RPMI8226 (cell line): ENCODE measurements around the gene ANKRD13B.
"Not testable (repeated sequence)": the region's sequence is repeated elsewhere in the genome, so short reads cannot be mapped to it uniquely, and the experiment has no call there.

Source experiments
- DNase-seq: peaks from one replicate; pipeline ENCODE4 v3.0.0-alpha.2; 2015

Gene ANKRD13B

DNA sequence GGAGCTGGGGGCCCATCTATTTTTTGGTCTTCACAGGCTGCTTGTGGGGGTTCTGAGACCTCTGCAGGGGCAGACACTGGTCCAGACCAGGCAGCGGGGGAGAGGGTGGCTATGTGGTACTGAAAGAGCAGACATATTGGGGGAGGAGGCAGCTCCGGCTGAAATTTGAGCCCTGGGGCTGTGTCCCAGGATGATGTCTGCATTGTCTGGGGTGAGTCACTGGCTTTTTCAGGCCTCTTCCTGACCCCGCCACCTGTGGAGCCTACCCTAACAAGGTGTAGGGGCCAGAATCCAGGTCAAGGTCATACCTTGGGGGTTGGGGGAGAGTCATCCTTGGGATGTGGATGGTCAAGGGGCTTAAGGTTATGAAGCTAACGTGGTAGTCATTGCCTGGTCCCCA is 27.3 kb downstream of the ANKRD13B start:
- no peak for DNase-seq

DNA sequence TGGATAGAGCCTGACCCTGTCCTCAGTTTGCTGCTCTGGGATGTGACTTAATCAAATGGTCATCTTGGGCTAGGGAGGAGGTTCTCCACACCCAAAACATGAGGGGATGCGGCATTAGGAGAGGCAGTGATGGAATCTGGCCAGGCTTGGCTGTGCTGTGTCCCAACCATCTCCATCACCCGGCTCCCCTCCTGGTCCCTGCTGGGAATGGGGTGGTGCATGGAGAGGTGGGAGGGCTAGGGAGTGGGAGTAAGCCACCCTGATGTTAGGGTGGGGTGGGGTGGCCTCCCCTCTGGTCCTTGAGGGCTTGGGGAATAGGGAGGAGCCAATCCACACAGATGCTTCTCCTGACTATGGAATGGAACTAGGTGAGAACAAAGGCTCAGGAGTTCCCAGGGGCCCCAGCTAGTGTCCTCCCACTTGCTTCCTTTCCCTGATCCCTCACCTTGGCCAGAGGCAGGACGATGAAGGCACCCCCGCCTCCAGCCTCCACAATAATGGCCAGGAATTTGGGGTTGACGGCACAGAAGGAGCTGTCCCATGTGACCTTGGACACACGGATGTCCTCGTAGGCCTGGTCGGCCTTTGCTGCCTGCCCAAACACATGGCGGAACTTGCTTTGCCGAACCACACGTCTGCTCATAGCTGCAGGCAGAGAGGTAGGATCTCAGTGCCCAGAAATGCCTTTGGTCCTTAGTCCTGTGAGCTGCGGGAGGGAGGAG is 28.0 kb downstream of the ANKRD13B start:
- no peak for DNase-seq

DNA sequence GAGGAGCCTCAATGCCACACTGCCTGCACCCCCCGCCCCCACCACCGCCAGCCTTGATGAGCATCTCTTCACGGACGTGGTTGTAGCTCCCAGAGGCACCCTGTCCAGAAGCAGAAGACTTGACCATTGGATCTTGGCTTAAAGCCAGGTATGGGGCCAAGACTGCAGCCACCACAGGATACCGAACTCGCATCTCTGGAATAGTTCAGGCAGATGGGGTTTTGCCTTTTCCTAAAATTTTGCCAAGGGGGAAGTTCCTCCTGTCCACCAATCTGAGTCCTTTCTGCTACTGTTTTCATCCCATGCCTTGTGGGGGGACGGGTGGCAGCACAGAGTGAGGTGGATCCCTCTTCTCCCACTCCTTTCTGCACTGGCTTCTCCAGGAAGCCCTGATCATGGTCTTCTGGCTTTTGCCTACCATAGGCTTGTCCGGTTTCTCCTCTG is 28.8 kb downstream of the ANKRD13B start:
- DNase-seq = no peak

DNA sequence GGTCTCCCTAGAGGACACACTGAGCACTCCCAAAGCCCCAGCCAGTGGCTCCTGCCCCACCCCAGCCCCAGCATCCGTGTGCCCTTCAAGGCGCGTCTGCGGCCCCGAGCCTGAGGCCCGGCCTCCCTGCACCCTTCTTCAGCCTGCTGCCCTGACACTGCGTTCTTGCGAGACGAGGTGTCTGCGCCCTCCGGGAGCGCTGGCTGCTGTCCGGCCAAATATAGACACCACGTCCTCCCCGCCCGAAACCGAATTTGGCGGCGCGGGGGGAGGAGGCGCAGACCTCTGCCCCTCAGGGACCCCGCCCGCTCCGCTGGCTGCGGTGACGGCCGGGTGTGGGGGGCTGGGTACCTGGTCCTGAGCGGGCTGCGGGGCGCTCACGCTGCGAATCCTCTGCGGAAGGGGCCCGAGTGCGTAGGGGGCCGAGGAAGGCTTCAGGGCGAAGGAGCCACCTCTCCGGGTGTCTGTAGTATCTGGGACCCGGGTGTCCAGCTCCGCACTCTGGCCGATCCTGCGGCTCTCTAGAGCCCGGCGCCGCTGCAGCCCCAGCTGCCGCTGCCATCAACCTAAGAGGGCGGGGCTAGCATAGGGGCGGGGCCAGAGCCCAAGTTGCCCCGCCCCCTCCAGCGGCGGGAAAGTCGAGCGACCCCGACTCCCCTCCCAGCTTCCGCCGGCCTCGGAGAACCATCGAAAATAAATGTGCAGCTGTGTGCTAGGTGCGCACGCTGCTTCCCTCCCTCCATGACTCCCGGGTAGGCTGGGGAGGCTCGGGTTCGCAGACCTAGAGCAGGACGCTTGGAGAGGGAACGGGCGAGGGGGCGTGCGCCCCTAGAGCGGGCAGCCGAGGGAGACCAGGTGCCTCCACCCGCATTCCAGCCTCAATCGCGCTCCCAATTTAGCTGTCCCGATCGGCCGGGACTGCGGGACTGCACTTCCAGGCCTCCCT is 29.7 kb downstream of the ANKRD13B start, which contains the start of gene CORO6:
Gene CORO6 (minus strand): TSS at position 576 of the 946 bp plus-strand sequence. CDS start 1,491 bp downstream, outside the sequence.
- DNase-seq = peak; percentile 52

DNA sequence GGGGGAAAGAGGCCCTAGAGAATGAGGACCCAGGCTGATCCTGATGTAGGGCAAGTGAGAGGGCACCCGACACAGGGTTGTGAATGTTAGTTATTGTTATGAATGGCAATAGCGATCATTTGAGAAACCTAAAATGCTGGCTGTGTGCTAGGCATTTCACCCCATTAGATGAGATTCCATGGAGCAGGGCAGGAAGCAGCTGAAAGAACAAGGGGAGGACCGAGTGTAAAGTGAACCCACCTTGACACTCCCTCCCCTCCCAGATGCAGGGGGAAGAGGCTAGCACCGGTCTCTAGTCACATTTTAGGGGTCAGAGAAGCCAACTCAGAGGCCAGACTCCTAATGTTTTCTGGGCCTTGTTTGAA is 30.3 kb downstream of the ANKRD13B start:
- no peak for DNase-seq

DNA sequence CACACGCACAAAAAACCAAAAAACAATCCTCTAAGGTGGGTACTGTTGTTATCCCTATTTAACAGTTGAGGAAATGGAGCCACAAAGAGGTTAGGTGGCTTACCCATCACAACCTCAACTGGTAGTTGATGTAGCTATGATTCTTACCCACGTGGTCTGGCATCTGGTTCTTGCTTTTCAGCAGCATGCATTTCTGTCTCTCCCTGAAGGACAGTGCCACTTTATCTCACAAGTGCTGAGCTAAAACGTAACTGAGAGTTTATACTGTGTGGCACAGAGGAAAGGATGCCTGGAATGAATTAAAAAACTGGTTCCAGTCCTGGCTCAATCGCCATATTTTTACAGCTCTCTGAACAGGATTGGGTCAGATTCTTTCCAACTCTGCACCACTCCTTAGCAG is 31.7 kb downstream of the ANKRD13B start:
- no peak for DNase-seq

DNA sequence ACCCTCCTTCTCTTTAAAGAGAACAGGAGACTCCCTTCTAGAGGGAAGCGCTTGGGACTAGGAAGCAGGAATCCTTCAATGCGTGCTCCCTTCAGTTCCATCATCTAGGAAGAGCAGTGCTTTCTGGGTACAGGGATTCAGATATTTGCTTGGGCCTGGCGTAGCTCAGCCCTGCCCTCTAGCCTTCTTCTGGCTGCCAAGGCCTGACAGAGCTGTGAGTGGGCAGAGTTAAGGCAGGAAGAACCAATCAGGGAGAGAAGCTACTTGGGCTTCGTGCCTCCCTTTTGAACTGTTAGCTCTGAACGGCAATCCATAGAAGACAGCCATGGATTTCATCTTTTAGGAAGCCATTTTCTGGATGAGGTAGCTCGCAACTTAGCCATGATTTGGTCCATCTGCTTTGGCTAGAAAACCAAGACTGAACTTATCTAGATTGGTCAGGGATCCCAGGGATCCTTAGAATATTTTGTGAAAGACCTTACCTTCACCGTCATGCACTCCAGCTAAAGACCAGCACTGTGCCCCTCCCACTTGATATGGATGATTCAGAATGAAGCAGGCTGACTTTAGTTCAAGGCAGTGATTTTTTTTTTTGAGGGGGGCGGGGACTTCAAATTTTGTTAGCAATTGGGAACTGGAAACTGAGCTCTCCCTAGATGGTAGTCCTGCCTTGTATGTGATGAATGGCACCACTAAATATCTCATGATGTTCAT is 32.3 kb downstream of the ANKRD13B start:
- DNase-seq = no peak

DNA sequence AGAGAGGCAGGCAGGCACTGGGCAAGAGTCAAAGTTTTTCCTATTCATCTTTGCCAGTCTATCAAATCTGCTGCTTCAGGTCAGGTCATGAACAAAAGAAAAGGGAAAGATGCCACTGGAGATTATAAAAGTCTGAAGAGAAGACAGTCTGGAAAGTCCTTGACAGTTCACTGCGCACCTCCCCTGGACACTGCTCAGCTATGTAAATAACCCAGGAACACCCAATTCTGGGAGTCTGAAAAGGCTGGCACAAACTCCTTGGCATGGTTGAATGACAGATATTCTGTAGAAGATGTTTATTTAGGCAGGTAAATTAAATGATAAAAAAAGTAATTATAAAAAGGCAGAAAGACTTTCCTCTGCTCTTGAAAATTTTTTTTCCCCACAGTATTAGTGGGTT is 35.0 kb downstream of the ANKRD13B start:
- no peak for DNase-seq

DNA sequence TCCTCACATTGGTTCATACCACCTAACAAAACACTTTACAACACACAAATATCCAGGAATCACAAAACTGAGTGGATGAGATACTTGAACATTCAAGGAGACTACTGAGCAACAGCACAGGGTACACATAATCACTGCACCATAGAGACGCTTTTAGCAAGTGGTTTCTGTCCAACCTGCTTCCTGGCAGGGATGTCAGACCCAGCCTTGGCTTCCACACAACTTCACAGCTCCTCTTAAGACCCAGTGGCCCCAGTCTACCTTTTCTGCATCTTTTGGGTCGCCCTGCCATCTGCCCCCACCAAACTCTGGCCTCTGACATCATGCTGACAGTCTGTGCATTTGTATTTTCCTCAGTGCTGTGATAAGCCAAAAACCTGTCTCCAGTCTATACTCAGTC is 35.7 kb downstream of the ANKRD13B start:
- no peak for DNase-seq

DNA sequence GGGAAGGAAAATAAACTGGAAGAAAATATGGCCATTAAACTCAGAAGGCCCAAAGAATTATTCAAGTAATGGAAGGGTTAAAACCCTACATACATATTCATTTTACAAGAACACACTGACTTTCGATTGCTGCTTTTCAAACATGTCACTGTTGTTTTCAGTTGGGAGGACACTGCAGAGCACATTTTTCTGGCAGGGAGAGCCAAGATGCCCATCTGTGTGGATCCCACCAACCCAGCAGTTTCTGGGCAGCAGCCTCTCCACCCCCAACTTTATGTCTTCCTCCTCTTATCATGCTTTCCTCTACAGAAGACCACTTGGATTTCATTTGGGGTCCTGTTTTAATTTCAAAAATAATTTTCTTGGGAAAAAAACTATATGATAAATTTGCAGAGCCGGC is 36.9 kb downstream of the ANKRD13B start:
- no peak for DNase-seq

DNA sequence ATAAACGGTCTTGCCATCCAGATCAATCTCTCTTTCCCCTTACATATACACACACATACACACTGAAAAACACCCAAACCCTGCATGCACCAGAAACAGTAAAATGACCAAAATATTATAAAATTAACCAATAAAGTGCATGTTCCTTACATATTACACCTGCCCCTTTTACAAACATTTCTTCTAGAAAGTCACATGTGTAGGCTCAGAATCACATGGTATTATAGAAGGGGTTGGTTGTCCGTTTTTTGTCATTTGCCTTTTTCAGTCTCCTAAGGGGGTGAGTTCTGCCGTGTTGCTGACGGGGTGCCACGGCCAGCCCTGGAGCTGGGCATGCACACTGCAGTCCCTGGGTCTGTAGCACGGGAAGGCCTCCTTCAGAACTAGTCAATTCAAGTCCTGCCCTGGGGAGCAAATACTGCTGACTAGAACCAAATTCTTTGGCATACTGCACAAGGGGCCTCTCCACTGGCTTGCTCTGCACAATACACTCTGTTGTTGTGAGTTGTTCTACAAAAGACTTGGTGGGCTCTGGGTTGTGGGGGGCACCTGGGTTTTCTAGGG is 37.8 kb downstream of the ANKRD13B start:
- no peak for DNase-seq

DNA sequence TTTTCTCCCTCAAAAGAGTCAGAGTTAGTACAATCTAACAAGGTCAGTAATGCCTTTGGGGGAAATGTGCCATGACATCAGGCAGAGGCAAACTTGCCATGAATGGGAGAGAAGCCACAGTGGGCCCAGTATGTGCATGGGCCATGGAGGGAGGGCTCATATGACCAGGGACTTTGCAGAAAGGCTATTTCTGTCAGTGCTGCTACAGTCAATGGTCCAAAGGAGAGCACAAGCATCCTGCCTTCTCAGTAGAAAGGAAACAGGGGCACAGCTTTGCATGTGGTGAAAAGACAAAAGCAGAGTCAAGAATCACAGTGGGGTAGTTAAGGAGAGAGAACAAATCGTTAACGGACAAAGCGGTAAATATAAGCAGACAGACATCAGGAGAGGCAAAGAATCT is 41.0 kb downstream of the ANKRD13B start:
- DNase-seq = no peak

DNA sequence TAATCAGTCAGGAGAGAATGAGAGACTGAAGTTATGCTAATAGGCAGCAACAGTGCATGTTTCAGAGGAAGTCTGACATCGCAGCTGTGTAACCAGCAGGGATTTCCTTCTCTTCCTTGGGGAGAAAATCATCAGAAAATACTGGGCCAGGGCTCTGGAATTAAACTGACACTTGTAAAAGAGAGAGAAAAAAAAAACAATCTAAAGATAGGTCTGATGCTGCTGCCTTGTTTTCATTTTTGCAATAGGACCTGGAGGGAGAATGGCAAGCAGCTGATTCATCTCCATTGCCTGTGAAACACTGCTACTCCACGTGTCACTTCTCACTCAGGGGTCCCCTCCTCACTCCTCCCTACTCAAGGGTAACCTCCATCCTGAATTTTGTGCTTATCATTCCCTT is 47.5 kb downstream of the ANKRD13B start:
- no peak for DNase-seq

DNA sequence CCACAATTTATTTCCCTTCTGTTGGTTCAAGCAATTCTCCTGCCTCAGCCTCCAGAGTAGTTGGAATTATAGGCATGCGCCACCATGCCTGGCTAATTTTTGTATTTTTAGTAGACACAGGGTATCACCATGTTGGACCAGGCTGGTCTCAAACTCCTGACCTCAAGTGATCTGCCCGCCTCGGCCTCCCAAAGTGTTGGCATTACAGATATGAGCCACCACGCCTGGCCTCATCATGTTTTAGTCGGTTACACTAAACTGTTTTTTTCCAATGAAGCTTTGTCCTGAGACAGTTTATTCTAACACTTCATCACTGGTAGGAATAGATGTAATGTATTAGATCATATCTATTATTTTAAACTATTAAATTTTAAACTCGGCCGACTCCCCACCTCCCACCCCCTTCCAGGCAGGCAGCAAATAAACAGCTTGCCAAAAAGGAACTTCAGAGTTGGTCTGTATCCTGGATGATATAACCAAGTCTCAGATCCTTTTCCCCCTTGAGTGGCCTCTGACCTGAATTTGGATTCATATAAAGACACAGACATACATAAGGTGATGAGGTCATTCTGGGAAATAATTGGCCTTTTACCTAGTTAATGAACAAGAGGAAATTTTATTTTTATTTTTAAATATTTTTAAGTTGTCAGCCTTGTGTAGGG is 48.2 kb downstream of the ANKRD13B start:
- DNase-seq = no peak

DNA sequence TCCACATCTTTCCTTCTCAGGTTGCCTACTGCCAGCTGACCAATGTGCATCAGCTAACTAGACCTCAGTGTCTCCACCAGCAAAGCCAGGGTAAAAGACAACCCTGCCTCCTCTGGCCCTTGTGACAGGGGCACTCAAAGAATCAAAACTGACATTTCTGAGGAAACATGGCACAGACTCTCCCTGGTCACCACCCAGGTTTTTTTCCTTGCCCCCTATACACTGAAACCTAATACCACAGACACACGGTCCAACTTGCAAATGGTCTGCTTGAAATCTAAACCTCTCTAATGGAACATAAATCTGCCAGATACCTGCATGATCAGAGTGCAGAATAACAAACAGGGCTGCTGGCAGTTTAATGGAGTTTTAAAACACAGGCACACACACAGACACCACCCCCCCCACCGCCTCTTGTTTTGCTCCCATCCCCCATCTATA is 49.3 kb downstream of the ANKRD13B start:
- DNase-seq = no peak

DNA sequence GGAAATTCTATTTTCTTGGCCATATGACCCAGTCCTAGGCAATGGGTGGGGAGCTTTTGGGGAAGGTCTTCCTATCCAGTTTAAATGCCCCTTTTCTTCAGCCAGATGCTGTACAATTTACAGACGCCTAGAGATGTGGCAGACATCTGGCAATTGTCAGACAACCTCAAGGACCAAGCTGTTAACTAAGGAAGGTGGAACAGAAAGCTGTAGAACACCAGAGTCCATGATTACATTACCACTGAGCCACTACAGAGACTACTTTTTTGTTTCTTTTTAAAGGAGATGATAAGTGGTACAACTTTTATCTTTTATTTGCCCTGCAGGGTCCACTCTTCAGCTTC is 50.9 kb downstream of the ANKRD13B start:
- no peak for DNase-seq

DNA sequence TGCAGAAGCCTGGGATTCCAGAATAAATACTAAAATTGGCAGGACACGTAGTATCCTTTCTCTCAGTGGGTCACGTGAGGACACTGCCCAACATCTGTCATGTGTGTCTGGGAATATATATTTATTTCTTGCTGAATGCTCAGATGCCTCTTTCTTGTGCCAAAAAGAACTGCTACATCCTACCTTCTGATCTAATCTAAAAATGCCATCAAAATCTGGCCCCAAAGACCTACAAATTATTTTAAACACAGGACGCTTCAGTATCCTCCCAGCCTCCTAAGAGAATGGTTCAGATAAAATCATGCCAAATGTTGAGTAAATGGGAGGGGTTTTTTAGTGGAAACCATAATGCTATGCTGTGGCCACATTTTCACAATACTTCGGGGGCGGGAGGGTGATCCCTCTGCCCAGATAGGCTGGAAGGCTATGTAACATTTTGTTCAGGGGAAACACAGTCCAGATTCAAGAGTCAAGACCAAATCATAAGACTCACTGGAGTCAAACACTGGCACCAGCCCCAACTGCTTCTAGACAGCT is 52.7 kb downstream of the ANKRD13B start:
- no peak for DNase-seq

DNA sequence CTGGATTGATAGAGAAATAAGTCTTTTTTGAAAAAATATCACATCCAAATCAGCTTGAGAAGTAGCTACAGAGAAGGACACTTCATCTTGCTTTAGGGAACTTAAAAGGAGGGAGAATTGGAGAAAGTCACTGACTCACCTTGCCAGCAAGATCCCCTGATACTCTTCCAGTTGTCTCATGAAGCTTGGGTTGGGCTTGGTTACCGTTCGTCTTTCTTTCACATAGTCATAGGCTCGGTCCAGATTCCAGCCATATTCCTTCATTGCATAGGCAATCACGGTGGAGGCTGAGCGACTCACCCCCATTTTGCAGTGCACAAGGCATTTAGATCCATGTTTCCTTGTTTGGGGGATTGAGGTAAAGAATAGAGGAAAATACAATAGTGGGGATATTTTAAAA is 55.1 kb downstream of the ANKRD13B start:
- no peak for DNase-seq

DNA sequence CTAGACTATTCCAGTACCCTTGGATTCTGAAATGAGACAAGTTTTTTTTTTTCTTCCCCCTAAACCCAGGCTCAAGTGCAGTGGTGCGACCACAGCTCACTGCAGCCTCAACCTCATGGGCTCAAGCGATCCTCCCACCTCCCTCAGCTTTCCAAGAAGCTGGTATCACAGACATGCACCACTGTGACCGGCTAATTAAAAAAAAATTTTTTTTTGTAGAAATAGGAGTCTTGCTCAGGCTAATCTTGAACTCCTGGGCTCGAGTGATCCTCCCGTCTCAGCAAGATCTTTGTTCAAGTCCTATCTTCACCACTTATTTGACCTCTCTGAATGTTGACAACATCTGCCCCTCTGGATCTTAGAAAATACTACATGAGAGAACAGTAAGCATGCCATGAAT is 56.4 kb downstream of the ANKRD13B start:
- DNase-seq = no peak

DNA sequence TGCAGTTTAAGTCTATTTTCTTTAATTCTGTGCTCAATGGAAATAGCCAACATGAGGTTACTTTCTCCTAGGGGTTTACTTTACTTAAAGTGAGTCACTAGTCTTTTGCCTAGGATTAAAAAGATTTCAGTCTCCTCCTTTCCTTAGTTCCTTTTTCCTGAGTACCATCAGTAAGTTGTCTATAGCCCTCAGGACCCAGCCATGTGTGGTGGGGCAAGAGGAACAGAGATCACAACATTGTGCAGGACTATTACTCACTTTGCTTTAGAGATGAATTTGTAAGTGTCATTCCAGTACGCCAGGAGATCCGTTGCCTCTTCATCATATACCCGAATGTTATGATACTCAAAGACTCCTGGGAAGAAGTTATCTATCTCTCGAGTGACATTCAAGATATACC is 57.5 kb downstream of the ANKRD13B start:
- no peak for DNase-seq

DNA sequence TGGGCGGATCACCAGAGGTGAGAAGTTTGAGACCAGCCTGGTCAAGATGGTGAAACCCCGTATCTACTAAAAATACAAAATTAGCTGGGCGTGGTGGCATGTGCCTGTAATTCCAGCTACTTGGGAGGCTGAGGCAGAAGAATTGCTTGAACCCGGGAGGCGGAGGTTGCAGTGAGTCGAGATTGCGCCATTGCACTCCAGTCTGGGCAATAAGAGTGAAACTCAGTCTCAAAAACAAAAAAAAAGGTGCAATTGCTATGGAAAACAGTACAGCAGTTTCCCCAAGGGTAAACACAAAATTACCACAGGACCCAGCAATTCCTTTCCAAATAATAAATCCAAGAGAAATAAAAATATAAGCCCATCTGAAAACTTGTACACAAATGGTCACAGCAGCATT is 59.0 kb downstream of the ANKRD13B start:
- not testable (repeated sequence) for DNase-seq

DNA sequence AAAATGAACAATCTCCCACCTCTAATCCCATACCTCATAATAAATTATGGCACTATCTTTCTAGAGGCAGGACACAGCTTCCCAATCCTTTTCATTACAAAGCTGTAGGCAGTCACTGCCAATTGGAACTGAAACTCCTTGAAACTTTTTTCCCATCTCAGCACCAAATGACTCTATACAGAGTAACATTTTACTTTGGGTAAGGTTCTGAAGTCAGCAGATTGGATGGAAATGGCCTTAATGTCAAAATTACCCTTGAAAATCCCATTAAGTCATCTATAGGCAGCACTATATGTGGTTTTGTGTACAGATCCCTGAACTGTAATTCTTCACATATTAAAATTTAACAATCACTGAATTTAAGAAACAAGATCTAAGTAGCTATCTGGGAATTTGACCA is 60.0 kb downstream of the ANKRD13B start:
- no peak for DNase-seq
